HCT116 (cell line): Measurements from ENCODE around the gene KRTAP10-10. TPM values are rescaled to one million over a fixed set of nuclear protein-coding genes. Genes with fewer than 3 reads are reported as not detected.

ENCODE experiments used
- ATAC-seq: fragments of 200-7000 bp; cut with Tn5 transposase; 2 replicates; pipeline ENCODE4 v1.9.1; 2020; ENCODE audit warnings: mild to moderate bottlenecking, moderate library complexity
- BruUV-seq: library from RNA; stranded (reverse); fragments of 400-500 nt; replicated peaks from 2 replicates; lab custom pipeline; 2021; lab: Mats Ljungman, UMichigan
- CTCF ChIA-PET: fragments of 300-600 bp; sonication (Branson Sonifier 250); formaldehyde crosslinking; loops from one replicate; lab custom pipeline; 2021; ENCODE audit warnings: antibody characterized with exemption; lab: Charles Lee
- POLR2A ChIA-PET: fragments of 300-600, 350-600 bp; sonication (Branson Sonifier 250); formaldehyde crosslinking; loops from one replicate; lab custom pipeline; 2021; ENCODE audit warnings: antibody characterized with exemption; lab: Charles Lee
- RAD21 ChIA-PET, 2 experiments: fragments of 300-600 bp; sonication (Branson Sonifier 250); formaldehyde crosslinking; loops; one replicate each; lab custom pipeline; 2023; ENCODE audit warnings: low total read pairs in 2 of 2; ENCODE audit not compliant: uncharacterized antibody in 2 of 2, unreplicated experiment in 2 of 2, low non-redundant PET in 1 of 2; lab: Charles Lee
- DNase-seq: peaks from one replicate; pipeline ENCODE4 v3.0.0-alpha.2; 2010; ENCODE audit warnings: low read depth, low spot score
- H2AFZ ChIP-seq: fragments of 200-600 bp; shearing (Covaris generic), sonication (generic); 2 replicates; pipeline ENCODE4 v1.6.1; 2017; ENCODE audit warnings: low read depth, mixed run types, mixed read lengths, antibody characterized with exemption, low read length; ENCODE audit not compliant: poor library complexity, severe bottlenecking
- H3K27ac ChIP-seq: 2 replicates; pipeline ENCODE4 v1.5.1; 2012; ENCODE audit warnings: low read depth, low read length
- H3K27me3 ChIP-seq: fragments of 200-600 bp; sonication (generic); 2 replicates; pipeline ENCODE4 v1.6.1; 2016; ENCODE audit warnings: mixed run types, low read length, mixed read lengths; ENCODE audit not compliant: insufficient read depth
- H3K36me3 ChIP-seq, 2 experiments: fragments of 200-500 bp in 1 of 2; fragments of 200-600 bp in 1 of 2; sonication (Bioruptor generic) in 1 of 2; sonication (generic) in 1 of 2; 2 replicates each; pipeline versions ENCODE4 v1.5.1 to v1.6.1; 2014 to 2016; ENCODE audit warnings: low read length in 2 of 2, inconsistent platforms in 1 of 2, mixed read lengths in 1 of 2, mixed run types in 1 of 2; ENCODE audit not compliant: insufficient read depth in 2 of 2, control insufficient read depth in 1 of 2
- H3K4me1 ChIP-seq, 2 experiments: fragments of 200-600 bp in 1 of 2; sonication (generic) in 1 of 2; 2 replicates each; pipeline versions ENCODE4 v1.5.1 to v1.6.1; 2012 to 2017; ENCODE audit warnings: low read length in 2 of 2, inconsistent platforms in 1 of 2, mild to moderate bottlenecking in 1 of 2, mixed read lengths in 1 of 2, mixed run types in 1 of 2, moderate library complexity in 1 of 2; ENCODE audit not compliant: insufficient read depth in 2 of 2, control insufficient read depth in 1 of 2
- H3K4me2 ChIP-seq: fragments of 200-600 bp; sonication (generic); 2 replicates; pipeline ENCODE4 v1.6.1; 2017; ENCODE audit warnings: mixed run types, low read length, mixed read lengths
- H3K4me3 ChIP-seq, 2 experiments: fragments of 200-600 bp in 1 of 2; sonication (generic) in 1 of 2; replicated peaks in 1 of 2; 2 replicates each; pipeline ENCODE4 v1.5.1; 2011 to 2016; ENCODE audit warnings: low read length in 2 of 2, control low read depth in 1 of 2, low read depth in 1 of 2, mild to moderate bottlenecking in 1 of 2, mixed read lengths in 1 of 2, mixed run types in 1 of 2
- H3K79me2 ChIP-seq: fragments of 200-600 bp; sonication (generic); 2 replicates; pipeline ENCODE4 v1.6.1; 2017; ENCODE audit warnings: mild to moderate bottlenecking, mixed run types, low read length, moderate library complexity, mixed read lengths; ENCODE audit not compliant: insufficient read depth
- H3K9ac ChIP-seq: fragments of 200-600 bp; sonication (generic); 2 replicates; pipeline ENCODE4 v1.6.1; 2016; ENCODE audit warnings: low read length, mixed read lengths
- H3K9me2 ChIP-seq: fragments of 200-600 bp; sonication (generic), shearing (Covaris generic); 2 replicates; pipeline ENCODE4 v1.6.1; 2017; ENCODE audit warnings: mixed run types, mild to moderate bottlenecking, moderate library complexity; ENCODE audit not compliant: insufficient read depth
- H3K9me3 ChIP-seq, 2 experiments: fragments of 200-500 bp in 1 of 2; fragments of 200-600 bp in 1 of 2; sonication (Bioruptor generic) in 1 of 2; sonication (generic) in 1 of 2; 2 replicates each; pipeline ENCODE4 v1.6.1; 2014 to 2017; ENCODE audit warnings: low read length in 2 of 2, mixed read lengths in 2 of 2, inconsistent platforms in 1 of 2, low read depth in 1 of 2, mild to moderate bottlenecking in 1 of 2, mixed run types in 1 of 2, moderate library complexity in 1 of 2; ENCODE audit not compliant: control insufficient read depth in 1 of 2, insufficient read depth in 1 of 2
- H4K20me1 ChIP-seq: fragments of 200-600 bp; sonication (generic), shearing (Covaris generic); 2 replicates; pipeline ENCODE4 v1.6.1; 2017; ENCODE audit warnings: mixed run types, mild to moderate bottlenecking, moderate library complexity; ENCODE audit not compliant: insufficient read depth
- CBX3 ChIP-seq: IDR thresholded peaks from 2 replicates; pipeline ENCODE4 v1.6.1; 2012; ENCODE audit warnings: low read depth
- CEBPB ChIP-seq: IDR thresholded peaks from 2 replicates; pipeline ENCODE4 v1.6.1; 2012; ENCODE audit warnings: low read depth
- ELF1 ChIP-seq: IDR thresholded peaks from 2 replicates; pipeline ENCODE4 v1.6.1; 2012; ENCODE audit warnings: low read depth, borderline replicate concordance
- EZH2 ChIP-seq: fragments of 200-600 bp; sonication (generic); IDR thresholded peaks from 2 replicates; pipeline ENCODE4 v1.6.1; 2017; ENCODE audit warnings: antibody characterized with exemption, mixed run types
- EZH2phosphoT487 ChIP-seq: fragments of 200-600 bp; IDR thresholded peaks from 2 replicates; pipeline ENCODE4 v1.6.1; 2018; ENCODE audit warnings: antibody characterized with exemption, borderline replicate concordance
- FOSL1 ChIP-seq: IDR thresholded peaks from 2 replicates; pipeline ENCODE4 v1.6.1; 2012; ENCODE audit warnings: low read depth
- JUND ChIP-seq: IDR thresholded peaks from 2 replicates; pipeline ENCODE4 v1.6.1; 2012
- MAX ChIP-seq: IDR thresholded peaks from 2 replicates; pipeline ENCODE4 v1.6.1; 2012
- POLR2A ChIP-seq: IDR thresholded peaks from 2 replicates; pipeline ENCODE4 v1.7.0; 2011; ENCODE audit warnings: borderline replicate concordance; ENCODE audit not compliant: insufficient read depth, insufficient read length; ENCODE audit errors: extremely low read depth
- REST ChIP-seq: IDR thresholded peaks from 2 replicates; pipeline ENCODE4 v1.6.1; 2012; ENCODE audit warnings: low read depth
- TCF7L2 ChIP-seq: IDR thresholded peaks from 2 replicates; pipeline ENCODE4 v1.7.0; 2011; ENCODE audit warnings: borderline replicate concordance, inconsistent platforms; ENCODE audit not compliant: insufficient read depth, insufficient read length; ENCODE audit errors: extremely low read depth
- intact Hi-C: fragments of 100-400 bp; cut with micrococcal nuclease; formaldehyde crosslinking; loops from 2 replicates; pipeline ENCODE4 v1.10.0; 2022
- total RNA-seq: library from RNA; stranded (reverse); gene quantifications from one replicate; pipeline ENCODE4 v1.2.1, GENCODE V29; 2021; ENCODE audit not compliant: unreplicated experiment
- TF ChIP-seq, protein P1 (sequence below): IDR thresholded peaks from 2 replicates; pipeline ENCODE4 v1.6.1; 2011; ENCODE audit warnings: mild to moderate bottlenecking, low read length, moderate library complexity; ENCODE audit not compliant: insufficient replicate concordance; ENCODE audit errors: extremely low read depth

Gene KRTAP10-10
- total RNA-seq, 1 experiment from 2014 or later = not detected

DNA sequence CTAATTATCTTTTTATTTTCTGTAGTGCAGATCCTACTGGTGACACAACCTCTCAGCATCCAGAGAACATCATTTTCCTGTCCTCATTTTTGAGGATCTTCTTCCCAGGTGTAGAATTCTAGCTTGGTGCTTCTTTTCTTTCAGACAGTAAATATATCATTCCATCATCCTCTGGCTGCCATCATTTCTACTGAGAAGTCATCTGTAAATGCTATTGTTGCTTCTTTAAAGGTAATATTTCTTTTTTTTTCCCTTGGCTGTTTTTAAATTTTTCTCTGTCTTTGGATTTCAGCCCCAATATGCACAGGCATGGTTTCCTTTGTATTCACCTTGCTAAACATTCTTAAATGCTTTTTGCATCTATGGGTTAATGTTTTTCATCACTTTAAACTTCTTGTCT lies 13.6 kb upstream of the KRTAP10-10 start:
- no peak overlapping the region for H3K4me3 ChIP-seq
- no peaks in the 10 kb centered on the region for H3K36me3 ChIP-seq
- TF ChIP-seq CBX3 = 0 out of 2 replicates have a peak, but pooled peaks have one; percentile 17
- no peak for TF ChIP-seq POLR2A
- no peaks in the 10 kb centered on the region for H3K9me2 ChIP-seq
- H3K79me2 ChIP-seq = no peaks in the 10 kb centered on the region
- H3K9ac ChIP-seq = no peak overlapping the region
- H3K9me3 ChIP-seq = peaks cover 13 to 36% of the 10 kb centered on the region in 2 experiments
- H3K4me1 ChIP-seq = no peaks in the 10 kb centered on the region
- intact Hi-C loops = no loop called here
- no peak overlapping the region for H2AFZ ChIP-seq
- ChIA-PET POLR2A (no interaction called here), RAD21 (no interaction called here), CTCF (no interaction called here)
- DNase-seq = peak; percentile 1
- ATAC-seq = no peak
- H4K20me1 ChIP-seq = no peaks in the 10 kb centered on the region
- H3K27ac ChIP-seq = no peak overlapping the region
- H3K4me2 ChIP-seq = no peak overlapping the region
- no peaks in the 10 kb centered on the region for H3K27me3 ChIP-seq
- BruUV-seq = no TSS peak

- BruUV-seq = no TSS peak
- H3K9ac ChIP-seq = no peak overlapping the region
These were observed 11.4 kb upstream of the KRTAP10-10 start for GRCh38 chr21:44625756-44626155.

More at GRCh38 chr21:44625756-44626155, 11.4 kb upstream of the KRTAP10-10 start:
- peaks cover 10 to 32% of the 10 kb centered on the region in 2 experiments; a peak in 3 of 4 replicates for H3K9me3 ChIP-seq
- no peaks in the 10 kb centered on the region for H3K9me2 ChIP-seq
- ChIA-PET CTCF (no interaction called here), POLR2A (no interaction called here), RAD21 (no interaction called here)
- no peak overlapping the region for H2AFZ ChIP-seq
- DNase-seq (no peak), ATAC-seq (no peak)
- no peaks in the 10 kb centered on the region for H4K20me1 ChIP-seq
- no peaks in the 10 kb centered on the region for H3K36me3 ChIP-seq
- no peak overlapping the region for H3K4me2 ChIP-seq
- no peaks in the 10 kb centered on the region for H3K4me1 ChIP-seq
- intact Hi-C loops = no loop called here
- H3K79me2 ChIP-seq = no peaks in the 10 kb centered on the region
- no peak overlapping the region for H3K4me3 ChIP-seq
- no peaks in the 10 kb centered on the region for H3K27me3 ChIP-seq
- TF ChIP-seq REST (no peak), CBX3 (no peak), EZH2phosphoT487 (no peak), EZH2 (no peak), POLR2A (no peak), CEBPB (no peak), JUND (no peak), TCF7L2 (no peak), ELF1 (no peak), FOSL1 (no peak), MAX (no peak)
- TF ChIP-seq, protein P1, sequence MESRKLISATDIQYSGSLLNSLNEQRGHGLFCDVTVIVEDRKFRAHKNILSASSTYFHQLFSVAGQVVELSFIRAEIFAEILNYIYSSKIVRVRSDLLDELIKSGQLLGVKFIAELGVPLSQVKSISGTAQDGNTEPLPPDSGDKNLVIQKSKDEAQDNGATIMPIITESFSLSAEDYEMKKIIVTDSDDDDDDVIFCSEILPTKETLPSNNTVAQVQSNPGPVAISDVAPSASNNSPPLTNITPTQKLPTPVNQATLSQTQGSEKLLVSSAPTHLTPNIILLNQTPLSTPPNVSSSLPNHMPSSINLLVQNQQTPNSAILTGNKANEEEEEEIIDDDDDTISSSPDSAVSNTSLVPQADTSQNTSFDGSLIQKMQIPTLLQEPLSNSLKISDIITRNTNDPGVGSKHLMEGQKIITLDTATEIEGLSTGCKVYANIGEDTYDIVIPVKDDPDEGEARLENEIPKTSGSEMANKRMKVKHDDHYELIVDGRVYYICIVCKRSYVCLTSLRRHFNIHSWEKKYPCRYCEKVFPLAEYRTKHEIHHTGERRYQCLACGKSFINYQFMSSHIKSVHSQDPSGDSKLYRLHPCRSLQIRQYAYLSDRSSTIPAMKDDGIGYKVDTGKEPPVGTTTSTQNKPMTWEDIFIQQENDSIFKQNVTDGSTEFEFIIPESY = no peak
- H3K27ac ChIP-seq = no peak overlapping the region
